ENCODE data around the gene NPHP1. TPM values are rescaled to one million over a fixed set of nuclear protein-coding genes. Genes with fewer than 3 reads are reported as not detected.
"Not testable (repeated sequence)": the region's sequence is repeated elsewhere in the genome, so short reads cannot be mapped to it uniquely, and the experiment has no call there.

NPHP1 gene
- polyA plus RNA-seq, 10 donors = 4.0 to 11.2 (median 6.1) TPM

GRCh38 chr2:110105183-110105582 lies 99.6 kb downstream of the NPHP1 start:
- DNase-seq = no peak

GRCh38 chr2:110104025-110104771 lies 100.6 kb downstream of the NPHP1 start:
- no peak for DNase-seq

DNA sequence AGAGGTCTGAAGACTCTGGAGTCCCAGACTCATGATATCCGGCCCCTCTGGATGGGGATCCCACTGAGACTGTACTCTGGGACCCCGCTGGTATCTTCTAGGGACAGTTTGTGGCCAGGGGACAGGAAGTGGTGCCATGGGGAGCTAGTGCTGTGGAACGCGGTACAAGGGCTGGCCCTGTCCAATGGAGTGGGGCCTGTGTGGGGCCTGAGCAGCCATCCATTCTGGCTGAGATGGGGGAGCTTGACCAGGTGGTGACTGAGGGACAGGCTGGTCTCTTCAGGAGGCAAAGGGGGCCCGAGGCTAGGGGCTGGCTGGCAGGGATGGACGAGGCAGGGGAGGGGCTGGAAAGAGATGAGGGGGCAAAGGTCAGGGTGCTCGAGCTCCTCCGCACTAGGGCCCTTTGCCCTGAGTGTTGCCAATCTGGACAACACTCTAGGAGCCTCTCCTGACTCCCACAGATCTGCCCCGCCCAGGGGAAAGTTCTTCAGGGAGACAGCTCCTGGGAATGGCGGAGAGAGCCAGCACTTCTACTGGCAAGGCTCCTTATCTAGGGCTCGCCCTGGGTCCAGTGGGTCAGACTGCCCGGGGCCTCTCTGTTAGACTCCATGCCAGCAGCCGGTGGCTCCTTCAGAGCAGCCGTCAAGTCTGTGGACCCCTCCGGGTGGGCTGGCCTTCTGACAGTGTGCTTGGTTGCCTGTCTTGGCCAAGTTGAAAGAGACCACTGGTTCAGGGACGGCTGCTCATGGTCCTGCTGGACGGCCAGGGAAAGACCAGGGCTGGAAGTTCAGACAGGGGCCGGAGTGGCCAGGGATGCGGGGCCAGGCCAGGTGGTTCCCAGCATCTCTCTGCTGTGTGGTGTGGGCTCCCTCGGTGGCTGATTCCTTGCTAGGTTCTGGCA lies 101.5 kb downstream of the NPHP1 start:
- DNase-seq = no peak

- DNase-seq = no peak
Measured at GRCh38 chr2:110101901-110102803, 102.7 kb downstream of the NPHP1 start.

GRCh38 chr2:110101280-110101844 lies 103.5 kb downstream of the NPHP1 start:
- DNase-seq = peak; percentile 89 to 99 (median 95)

DNA sequence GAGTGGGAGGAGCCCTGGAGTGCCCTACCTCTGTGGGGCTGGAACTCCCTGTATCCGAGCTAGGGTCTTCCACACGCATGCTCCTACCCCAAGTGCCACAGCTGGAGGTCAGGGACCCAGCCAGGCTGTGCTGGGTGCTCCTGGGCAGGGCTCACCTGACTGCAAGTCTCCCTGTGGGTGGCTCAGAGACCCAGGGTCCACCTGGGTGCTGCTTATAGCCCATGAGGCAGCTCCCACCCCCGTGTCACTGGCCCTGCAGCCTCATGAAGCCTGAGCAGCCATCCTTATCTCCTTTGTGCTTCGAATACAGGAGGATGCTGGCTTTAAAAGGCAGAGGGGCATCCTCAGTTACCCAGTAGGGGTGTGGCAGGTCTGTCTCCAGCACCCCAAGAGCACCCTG lies 103.9 kb downstream of the NPHP1 start:
- not testable (repeated sequence) for DNase-seq

DNA sequence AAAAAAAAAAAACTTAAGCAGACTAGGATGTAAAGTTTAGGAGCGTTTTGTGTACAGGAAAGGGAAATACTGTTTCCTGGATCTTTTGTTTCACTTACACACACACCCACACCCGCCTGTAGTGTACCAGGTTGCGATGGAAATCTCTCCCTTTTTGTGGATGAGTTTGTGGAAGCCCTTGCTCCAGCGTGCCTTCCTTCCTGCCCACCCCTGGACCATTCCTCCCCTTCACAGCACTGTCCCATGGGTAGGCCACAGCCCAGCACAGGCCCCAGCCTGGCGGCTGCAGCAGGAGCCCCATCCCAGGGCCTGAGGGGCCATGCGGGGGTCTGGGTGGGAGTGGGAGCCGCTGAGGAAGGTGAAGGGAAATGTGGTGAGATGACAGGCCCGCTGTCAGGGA lies 104.3 kb downstream of the NPHP1 start:
- no peak for DNase-seq

DNA sequence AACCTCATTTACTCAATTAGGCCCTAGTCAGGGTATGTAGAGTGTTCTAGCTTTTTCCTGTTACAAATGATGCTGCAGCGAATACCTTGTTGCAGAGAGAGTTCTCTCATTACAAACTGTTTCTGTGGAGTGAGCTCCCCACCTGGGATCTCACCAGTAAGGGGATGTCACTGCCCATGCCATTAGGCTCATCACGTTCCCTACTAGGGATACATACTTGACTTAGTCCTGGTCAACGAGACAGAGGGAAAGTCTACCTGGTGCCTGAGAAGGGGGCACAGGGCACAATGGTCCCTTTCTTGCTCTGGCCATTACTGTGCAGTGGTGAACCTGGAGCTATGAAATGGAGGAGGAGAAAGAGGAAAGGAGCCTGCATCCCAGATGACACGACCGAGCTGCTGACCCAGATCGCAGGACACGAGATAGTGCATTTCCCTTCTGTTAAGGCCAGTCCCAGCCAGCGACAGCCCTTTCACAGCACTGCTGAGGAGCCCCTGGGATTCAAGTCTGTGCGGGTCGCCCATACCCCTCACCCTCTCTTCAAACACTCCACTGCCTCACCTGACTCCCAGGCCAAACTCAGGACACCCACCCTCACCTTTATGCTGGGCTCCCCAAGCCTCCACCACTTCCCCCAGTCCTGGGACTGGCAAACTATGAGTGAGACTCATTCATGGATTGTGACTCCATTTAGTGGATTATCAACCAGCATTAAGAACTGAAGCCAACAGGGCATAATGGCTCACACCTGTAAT lies 105.2 kb downstream of the NPHP1 start:
- no peak for DNase-seq

DNA sequence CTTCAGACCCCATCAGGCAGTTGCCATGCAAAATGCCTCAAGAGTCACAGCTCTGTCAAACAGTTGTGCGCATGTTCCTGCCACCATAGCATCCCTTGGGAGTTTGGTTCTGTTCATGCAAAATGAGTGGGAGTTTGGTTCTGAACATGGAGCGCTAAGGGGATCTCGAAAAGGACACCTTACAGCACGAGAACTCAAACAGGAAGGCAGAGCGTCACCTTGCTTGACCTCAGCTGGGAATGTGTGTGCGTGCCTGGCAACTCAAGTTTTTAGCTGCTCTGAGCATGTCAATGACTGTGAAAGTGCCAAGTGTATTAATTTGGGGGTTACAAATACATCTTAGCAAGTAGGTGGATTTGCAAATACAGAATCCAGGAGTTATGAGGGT lies 105.8 kb downstream of the NPHP1 start:
- no peak for DNase-seq

DNA sequence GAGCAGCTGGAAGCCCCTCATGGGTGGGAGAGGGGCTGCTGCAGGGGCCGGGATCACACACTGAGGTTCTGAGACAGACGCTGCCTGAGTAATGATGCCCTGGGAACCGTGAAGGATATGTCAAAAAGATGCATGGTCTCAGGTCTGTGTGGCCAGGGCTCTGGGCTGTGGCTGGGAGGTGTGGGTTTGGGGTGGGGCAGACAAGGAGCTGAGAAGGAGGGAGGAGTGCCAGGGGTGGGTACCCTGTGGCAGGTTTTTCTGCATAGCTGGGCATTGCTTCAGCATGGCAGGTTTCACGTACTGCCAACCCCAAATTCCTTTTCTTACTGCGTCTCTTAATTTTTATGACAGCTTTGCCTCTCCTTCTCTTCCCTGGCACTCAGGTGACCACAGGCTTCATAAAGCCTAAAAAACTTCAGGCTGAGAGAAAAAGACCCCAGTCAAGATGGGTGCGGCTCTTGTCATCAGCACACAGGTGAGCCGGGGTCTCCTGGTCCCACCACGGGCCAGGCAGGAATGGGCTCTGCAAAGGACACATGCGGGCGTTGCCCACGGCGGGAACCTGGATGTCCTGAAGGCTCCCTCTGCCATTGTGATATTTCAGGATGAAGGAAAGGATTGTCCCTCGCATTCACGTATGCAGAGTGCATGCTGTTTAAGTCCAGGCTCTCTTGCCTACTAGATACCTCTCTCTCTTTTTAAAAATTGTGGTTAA lies 107.2 kb downstream of the NPHP1 start:
- DNase-seq = no peak

GRCh38 chr2:110095994-110096633 lies 108.7 kb downstream of the NPHP1 start:
- no peak for DNase-seq

- not testable (repeated sequence) for DNase-seq
Measured at GRCh38 chr2:110094884-110095534, 109.8 kb downstream of the NPHP1 start.

- DNase-seq = not testable (repeated sequence)
Measured at GRCh38 chr2:110093924-110094323, 110.9 kb downstream of the NPHP1 start.

GRCh38 chr2:110090164-110090563 lies 114.6 kb downstream of the NPHP1 start:
- not testable (repeated sequence) for DNase-seq

- DNase-seq = not testable (repeated sequence)
Measured at GRCh38 chr2:110083757-110084156, 121.1 kb downstream of the NPHP1 start.

GRCh38 chr2:110083162-110083561 lies 121.7 kb downstream of the NPHP1 start:
- DNase-seq = not testable (repeated sequence)

GRCh38 chr2:110078104-110078503 lies 126.7 kb downstream of the NPHP1 start:
- DNase-seq = not testable (repeated sequence)

- DNase-seq = not testable (repeated sequence)
Measured at GRCh38 chr2:110075896-110076295, 128.9 kb downstream of the NPHP1 start.
